ENCODE results near the gene P2RY13. TPM values are rescaled to one million over a fixed set of nuclear protein-coding genes. Genes with fewer than 3 reads are reported as not detected.

P2RY13 gene
- total and polyA plus RNA-seq, 2 donors: 2.2 to 4.8 TPM

DNA sequence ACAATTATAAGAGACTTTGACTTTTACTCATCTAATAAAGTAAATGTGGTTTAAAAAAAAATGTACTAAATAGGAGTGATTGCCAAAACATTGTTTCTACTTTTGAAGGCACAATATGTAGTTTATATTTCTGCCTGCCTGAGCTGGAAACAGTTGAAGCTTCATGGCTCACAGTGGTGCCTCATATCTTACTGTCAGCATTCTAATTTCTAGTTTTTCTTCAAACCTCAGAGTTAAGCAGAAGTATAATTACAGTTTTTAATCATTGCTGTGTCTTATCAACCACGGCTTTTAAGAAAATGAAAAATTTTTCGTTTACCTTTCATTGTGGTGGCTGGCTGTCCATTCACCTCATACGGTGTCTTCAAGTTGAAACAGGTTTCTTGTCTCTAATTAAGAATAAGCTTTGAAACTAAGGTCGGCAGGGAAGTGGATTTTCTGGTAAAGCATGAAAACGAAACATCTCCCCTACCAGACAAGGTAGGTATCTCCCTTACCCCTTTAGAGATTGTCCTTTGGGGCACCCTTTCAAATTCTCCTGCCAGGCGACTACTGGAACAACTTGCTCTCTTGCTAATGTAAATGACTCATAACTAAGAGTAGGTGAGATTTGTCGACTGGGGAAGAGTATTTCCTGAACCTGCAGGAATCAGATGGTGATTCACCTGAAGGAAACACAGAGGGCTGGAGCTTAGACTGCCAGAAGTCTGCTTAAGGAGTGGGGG is 12.9 kb downstream of the P2RY13 start, which contains the start of gene GPR87:
GPR87 (minus strand) TSS at position 554 of the 725 bp plus-strand sequence. CDS start 16,720 bp downstream, outside the sequence.
- Histone ChIP-seq H3K36me3 (ENCODE audit: control insufficient read depth in 2 of 2, insufficient read depth in 2 of 2, low read length in 1 of 2) (no peaks in the 10 kb centered on the region), H3K27me3 (ENCODE audit: control insufficient read depth in 2 of 2, insufficient read depth in 1 of 2, low read length in 1 of 2) (no peaks in the 10 kb centered on the region), H3K27ac (ENCODE audit: low read depth in 1 of 2, low read length in 1 of 2) (peak within 1 kb of the TSS in 1 of 2 donors; percentile 67), H3K9me3 (ENCODE audit: control insufficient read depth in 2 of 2, insufficient read depth in 1 of 2, low read length in 1 of 2) (no peaks in the 10 kb centered on the region), H3K4me1 (ENCODE audit: control insufficient read depth in 2 of 2, insufficient read depth in 2 of 2, low read length in 2 of 2) (no peaks in the 10 kb centered on the region), H3K4me3 (ENCODE audit: low read length in 2 of 2) (no peak within 1 kb of the TSS)
- WGBS: 84% methylated on average over 7 of the region's 7 CpGs
- no peak for DNase-seq (ENCODE audit: low read depth in 6 of 9, low spot score in 9 of 9)

DNA sequence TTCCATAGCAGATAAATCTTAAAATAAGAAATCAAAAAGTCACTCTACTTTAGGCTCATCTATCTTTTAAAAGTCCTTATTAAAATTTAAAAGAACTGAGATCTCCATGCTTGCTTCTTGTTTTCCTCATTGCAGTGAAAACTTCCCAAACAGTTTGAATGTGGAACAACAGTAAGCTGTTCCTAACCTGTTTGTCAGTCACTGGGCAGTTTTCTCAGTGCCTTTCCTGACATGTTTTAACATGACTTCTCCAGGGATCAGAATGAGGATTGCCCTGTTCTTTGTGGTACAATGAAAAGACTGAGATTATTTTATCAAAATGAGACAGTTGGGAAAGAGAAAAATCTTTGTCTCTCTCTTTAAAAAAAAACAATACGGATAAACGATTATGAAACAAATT is 13.5 kb downstream of the P2RY13 start:
- no peaks in the 10 kb centered on the region for H3K36me3 ChIP-seq (ENCODE audit: control insufficient read depth in 2 of 2, insufficient read depth in 2 of 2, low read length in 1 of 2)
- WGBS: 91% methylated on average over 2 of the region's 2 CpGs
- peak overlapping the region in 1 of 2 donors; percentile 67 for H3K27ac ChIP-seq (ENCODE audit: low read depth in 1 of 2, low read length in 1 of 2)
- no peak for DNase-seq (ENCODE audit: low read depth in 6 of 9, low spot score in 9 of 9)
- H3K27me3 ChIP-seq (ENCODE audit: control insufficient read depth in 2 of 2, insufficient read depth in 1 of 2, low read length in 1 of 2): no peaks in the 10 kb centered on the region
- H3K4me3 ChIP-seq (ENCODE audit: low read length in 2 of 2): no peak overlapping the region
- H3K9me3 ChIP-seq (ENCODE audit: control insufficient read depth in 2 of 2, insufficient read depth in 1 of 2, low read length in 1 of 2): no peaks in the 10 kb centered on the region
- H3K4me1 ChIP-seq (ENCODE audit: control insufficient read depth in 2 of 2, insufficient read depth in 2 of 2, low read length in 2 of 2): no peaks in the 10 kb centered on the region

DNA sequence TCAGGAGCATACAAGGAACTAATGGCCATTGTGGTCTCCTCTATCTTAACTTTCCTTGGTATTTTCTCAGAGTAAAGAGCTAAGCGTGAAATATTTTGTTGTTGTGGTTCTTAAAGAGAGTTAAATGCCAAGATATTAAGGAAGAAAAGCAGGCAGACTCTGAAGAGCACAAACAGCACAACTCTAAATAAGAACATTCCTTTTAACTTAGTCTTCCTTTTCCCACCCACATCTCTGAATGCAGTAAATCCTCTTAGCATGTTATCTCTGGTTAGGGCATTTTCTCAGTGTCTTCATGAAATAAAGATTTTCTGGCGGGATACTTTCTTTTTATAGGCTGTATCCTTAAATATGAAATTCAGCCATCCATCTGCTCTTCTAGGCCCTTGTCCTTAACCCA is 14.2 kb downstream of the P2RY13 start:
- Histone ChIP-seq H3K9me3 (ENCODE audit: control insufficient read depth in 2 of 2, insufficient read depth in 1 of 2, low read length in 1 of 2) (no peaks in the 10 kb centered on the region), H3K4me1 (ENCODE audit: control insufficient read depth in 2 of 2, insufficient read depth in 2 of 2, low read length in 2 of 2) (no peaks in the 10 kb centered on the region), H3K27me3 (ENCODE audit: control insufficient read depth in 2 of 2, insufficient read depth in 1 of 2, low read length in 1 of 2) (no peaks in the 10 kb centered on the region), H3K36me3 (ENCODE audit: control insufficient read depth in 2 of 2, insufficient read depth in 2 of 2, low read length in 1 of 2) (no peaks in the 10 kb centered on the region), H3K4me3 (ENCODE audit: low read length in 2 of 2) (no peak overlapping the region), H3K27ac (ENCODE audit: low read depth in 1 of 2, low read length in 1 of 2) (no peak overlapping the region)
- DNase-seq (ENCODE audit: low read depth in 6 of 9, low spot score in 9 of 9): no peak
- over 99% methylated on average over 2 of the region's 2 CpGs for WGBS

DNA sequence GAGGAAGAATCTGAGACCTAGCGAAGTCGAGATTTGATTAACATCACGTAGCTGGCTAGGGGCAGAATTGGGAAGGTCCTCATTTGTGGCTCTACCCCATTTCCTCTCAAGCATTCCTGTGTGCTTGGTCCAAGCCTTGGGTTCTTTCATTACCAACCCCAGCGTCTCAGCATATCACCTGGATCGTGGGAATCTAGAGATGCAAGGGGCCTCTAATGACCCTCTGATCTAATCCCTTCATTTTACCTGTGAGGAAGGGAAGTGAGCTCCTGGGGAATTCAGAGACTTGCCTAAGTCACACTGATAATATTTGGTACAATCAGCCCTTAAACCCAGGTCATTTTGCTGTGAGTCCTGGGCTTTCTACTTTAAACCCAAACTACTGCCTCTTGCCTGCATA is 14.8 kb downstream of the P2RY13 start:
- 99% methylated on average over 5 of the region's 5 CpGs for WGBS
- Histone ChIP-seq H3K36me3 (ENCODE audit: control insufficient read depth in 2 of 2, insufficient read depth in 2 of 2, low read length in 1 of 2) (no peaks in the 10 kb centered on the region), H3K4me3 (ENCODE audit: low read length in 2 of 2) (no peak overlapping the region), H3K27me3 (ENCODE audit: control insufficient read depth in 2 of 2, insufficient read depth in 1 of 2, low read length in 1 of 2) (no peaks in the 10 kb centered on the region), H3K9me3 (ENCODE audit: control insufficient read depth in 2 of 2, insufficient read depth in 1 of 2, low read length in 1 of 2) (no peaks in the 10 kb centered on the region), H3K4me1 (ENCODE audit: control insufficient read depth in 2 of 2, insufficient read depth in 2 of 2, low read length in 2 of 2) (no peaks in the 10 kb centered on the region), H3K27ac (ENCODE audit: low read depth in 1 of 2, low read length in 1 of 2) (no peak overlapping the region)
- no peak for DNase-seq (ENCODE audit: low read depth in 6 of 9, low spot score in 9 of 9)

DNA sequence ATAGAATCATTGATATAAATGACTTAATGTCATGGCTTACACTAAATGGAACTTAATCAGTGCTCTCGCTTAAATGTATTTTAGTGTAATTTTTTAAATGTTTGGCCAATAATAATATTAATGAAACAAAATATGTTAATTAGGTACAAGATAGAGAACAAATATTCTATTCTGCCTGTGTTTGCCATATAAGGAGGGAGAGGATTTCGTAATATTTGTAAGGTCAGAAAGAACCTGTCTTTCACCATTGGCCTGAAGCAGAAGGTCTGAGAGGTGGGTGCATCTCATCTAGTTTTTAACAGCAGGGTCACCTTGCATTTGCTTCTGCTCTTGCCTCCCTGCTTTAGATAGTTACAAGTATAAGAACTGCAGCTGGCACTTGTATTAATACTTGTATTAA is 15.2 kb downstream of the P2RY13 start:
- Histone ChIP-seq H3K9me3 (ENCODE audit: control insufficient read depth in 2 of 2, insufficient read depth in 1 of 2, low read length in 1 of 2) (no peaks in the 10 kb centered on the region), H3K4me3 (ENCODE audit: low read length in 2 of 2) (no peak overlapping the region), H3K27me3 (ENCODE audit: control insufficient read depth in 2 of 2, insufficient read depth in 1 of 2, low read length in 1 of 2) (no peaks in the 10 kb centered on the region), H3K27ac (ENCODE audit: low read depth in 1 of 2, low read length in 1 of 2) (no peak overlapping the region), H3K4me1 (ENCODE audit: control insufficient read depth in 2 of 2, insufficient read depth in 2 of 2, low read length in 2 of 2) (no peaks in the 10 kb centered on the region), H3K36me3 (ENCODE audit: control insufficient read depth in 2 of 2, insufficient read depth in 2 of 2, low read length in 1 of 2) (no peaks in the 10 kb centered on the region)
- WGBS: 73% methylated on average over 2 of the region's 2 CpGs
- DNase-seq (ENCODE audit: low read depth in 6 of 9, low spot score in 9 of 9): no peak

DNA sequence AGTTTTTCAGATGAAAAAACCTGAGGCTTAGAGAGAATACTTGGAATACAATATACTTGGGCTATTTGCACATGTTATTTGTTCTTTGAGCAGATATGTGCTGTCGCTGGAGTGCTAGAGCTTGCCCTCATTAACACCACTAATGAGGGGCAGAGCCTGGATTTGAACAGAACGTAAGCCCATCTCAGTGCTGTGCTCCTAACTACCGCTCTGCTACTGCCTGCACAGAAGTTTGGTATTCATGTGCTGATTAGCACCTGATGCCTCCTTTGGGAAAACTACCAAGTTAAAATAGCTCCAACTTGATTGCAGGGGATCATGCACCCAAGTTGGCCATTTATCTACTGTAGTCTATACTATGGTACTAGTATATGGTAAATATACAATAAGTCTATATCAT is 16.4 kb downstream of the P2RY13 start:
- H3K27ac ChIP-seq (ENCODE audit: low read depth in 1 of 2, low read length in 1 of 2): no peak overlapping the region
- H3K4me3 ChIP-seq (ENCODE audit: low read length in 2 of 2): no peak overlapping the region
- no peaks in the 10 kb centered on the region for H3K9me3 ChIP-seq (ENCODE audit: control insufficient read depth in 2 of 2, insufficient read depth in 1 of 2, low read length in 1 of 2)
- no peaks in the 10 kb centered on the region for H3K36me3 ChIP-seq (ENCODE audit: control insufficient read depth in 2 of 2, insufficient read depth in 2 of 2, low read length in 1 of 2)
- 99% methylated on average over 3 of the region's 3 CpGs for WGBS
- no peaks in the 10 kb centered on the region for H3K27me3 ChIP-seq (ENCODE audit: control insufficient read depth in 2 of 2, insufficient read depth in 1 of 2, low read length in 1 of 2)
- no peak for DNase-seq (ENCODE audit: low read depth in 6 of 9, low spot score in 9 of 9)
- no peaks in the 10 kb centered on the region for H3K4me1 ChIP-seq (ENCODE audit: control insufficient read depth in 2 of 2, insufficient read depth in 2 of 2, low read length in 2 of 2)

DNA sequence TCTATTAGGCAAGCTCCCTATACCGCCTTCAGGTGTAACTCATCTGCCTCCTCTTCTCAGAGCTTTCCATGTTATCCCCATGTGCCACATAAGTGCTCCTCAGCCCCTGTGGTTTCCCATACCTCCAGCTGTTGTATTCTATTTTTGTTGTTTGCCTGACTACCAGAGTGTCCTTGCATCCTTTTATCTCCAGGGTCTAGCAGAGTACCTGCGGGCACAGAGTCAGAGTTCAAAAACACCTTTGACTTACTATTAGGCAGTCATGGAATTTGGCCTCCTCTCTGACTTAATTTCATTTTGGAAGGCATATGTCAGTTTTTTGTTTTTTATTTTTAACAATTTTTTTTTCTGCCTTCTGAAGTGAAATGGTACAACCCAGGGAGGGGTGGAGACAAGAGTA is 19.8 kb downstream of the P2RY13 start:
- Histone ChIP-seq H3K27me3 (ENCODE audit: control insufficient read depth in 2 of 2, insufficient read depth in 1 of 2, low read length in 1 of 2) (no peaks in the 10 kb centered on the region), H3K27ac (ENCODE audit: low read depth in 1 of 2, low read length in 1 of 2) (no peak overlapping the region), H3K9me3 (ENCODE audit: control insufficient read depth in 2 of 2, insufficient read depth in 1 of 2, low read length in 1 of 2) (no peaks in the 10 kb centered on the region), H3K36me3 (ENCODE audit: control insufficient read depth in 2 of 2, insufficient read depth in 2 of 2, low read length in 1 of 2) (no peaks in the 10 kb centered on the region), H3K4me1 (ENCODE audit: control insufficient read depth in 2 of 2, insufficient read depth in 2 of 2, low read length in 2 of 2) (peaks cover 0 to 7% of the 10 kb centered on the region in 2 donors), H3K4me3 (ENCODE audit: low read length in 2 of 2) (no peak overlapping the region)
- DNase-seq (ENCODE audit: low read depth in 6 of 9, low spot score in 9 of 9): no peak
- 97% methylated on average over 2 of the region's 2 CpGs for WGBS

DNA sequence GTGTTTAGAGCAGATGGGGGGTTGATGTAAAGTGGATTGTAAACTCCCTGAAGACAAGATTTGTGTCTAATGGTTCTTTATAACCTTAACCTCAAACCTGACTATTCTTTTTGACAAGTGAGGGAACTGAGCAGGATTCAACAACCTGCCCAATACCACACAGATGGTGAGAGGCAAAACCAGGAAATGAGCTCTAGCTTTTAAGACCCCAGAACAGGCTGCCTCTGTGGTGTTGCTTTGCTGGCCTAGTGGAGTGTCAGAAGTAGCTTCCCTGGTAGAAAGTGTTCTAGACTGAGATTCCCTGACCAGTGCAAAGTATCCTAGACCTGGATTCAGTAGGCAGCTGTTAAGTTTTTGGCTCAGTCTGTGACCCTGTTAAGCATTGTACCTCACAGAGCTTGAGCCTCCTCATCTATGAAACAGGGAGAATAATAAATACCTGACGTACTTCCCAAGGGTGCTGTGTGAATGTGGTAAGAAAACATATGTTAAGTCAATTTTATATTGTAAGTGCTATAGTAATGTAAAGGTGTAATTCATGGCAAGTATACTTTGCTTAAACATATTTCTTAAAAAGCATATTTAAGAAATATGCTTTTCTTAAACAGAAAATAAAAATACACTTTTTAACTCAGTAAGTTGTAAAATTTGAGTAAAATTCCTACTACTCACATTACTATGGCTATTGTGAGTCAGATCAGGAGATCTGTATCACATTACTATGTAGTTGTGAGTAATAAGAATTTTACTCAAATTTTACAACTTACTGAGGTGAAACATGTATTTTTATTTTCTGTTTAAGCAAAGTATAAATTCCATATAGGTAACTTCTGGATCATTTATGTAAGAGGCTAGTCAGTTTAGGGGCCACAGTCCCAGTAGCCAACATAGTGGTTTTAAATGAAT is 21.5 kb downstream of the P2RY13 start:
- no peaks in the 10 kb centered on the region for H3K36me3 ChIP-seq (ENCODE audit: control insufficient read depth in 2 of 2, insufficient read depth in 2 of 2, low read length in 1 of 2)
- H3K4me1 ChIP-seq (ENCODE audit: control insufficient read depth in 2 of 2, insufficient read depth in 2 of 2, low read length in 2 of 2): peaks cover 0 to 7% of the 10 kb centered on the region in 2 donors
- DNase-seq (ENCODE audit: low read depth in 6 of 9, low spot score in 9 of 9): peak in 1 of 9 donors; percentile 19
- H3K9me3 ChIP-seq (ENCODE audit: control insufficient read depth in 2 of 2, insufficient read depth in 1 of 2, low read length in 1 of 2): no peaks in the 10 kb centered on the region
- H3K27me3 ChIP-seq (ENCODE audit: control insufficient read depth in 2 of 2, insufficient read depth in 1 of 2, low read length in 1 of 2): no peaks in the 10 kb centered on the region
- WGBS: 100% methylated on average over 1 of the region's 1 CpG
- H3K27ac ChIP-seq (ENCODE audit: low read depth in 1 of 2, low read length in 1 of 2): no peak overlapping the region
- H3K4me3 ChIP-seq (ENCODE audit: low read length in 2 of 2): no peak overlapping the region

DNA sequence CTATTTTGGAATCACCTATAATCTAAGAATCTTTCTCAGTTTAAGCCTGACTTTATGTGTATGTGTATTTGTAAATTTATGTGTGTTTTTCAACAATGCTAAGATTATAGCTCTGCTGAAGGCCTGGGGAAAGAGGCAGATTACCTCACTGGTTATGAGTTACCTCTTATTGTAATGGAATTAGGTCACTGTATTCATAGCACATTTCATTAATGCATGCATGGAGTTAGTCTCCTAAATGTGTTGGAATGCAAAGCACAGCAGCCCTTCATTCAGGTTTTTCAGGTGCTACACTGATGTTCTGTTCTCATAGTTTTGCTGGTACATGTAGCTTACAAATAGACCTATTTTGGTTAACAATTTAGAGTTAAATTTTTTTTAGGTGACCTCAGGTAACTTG is 22.2 kb downstream of the P2RY13 start:
- Histone ChIP-seq H3K36me3 (ENCODE audit: control insufficient read depth in 2 of 2, insufficient read depth in 2 of 2, low read length in 1 of 2) (no peaks in the 10 kb centered on the region), H3K4me1 (ENCODE audit: control insufficient read depth in 2 of 2, insufficient read depth in 2 of 2, low read length in 2 of 2) (peaks cover 0 to 7% of the 10 kb centered on the region in 2 donors), H3K27me3 (ENCODE audit: control insufficient read depth in 2 of 2, insufficient read depth in 1 of 2, low read length in 1 of 2) (no peaks in the 10 kb centered on the region), H3K4me3 (ENCODE audit: low read length in 2 of 2) (no peak overlapping the region), H3K9me3 (ENCODE audit: control insufficient read depth in 2 of 2, insufficient read depth in 1 of 2, low read length in 1 of 2) (no peaks in the 10 kb centered on the region), H3K27ac (ENCODE audit: low read depth in 1 of 2, low read length in 1 of 2) (no peak overlapping the region)
- no peak for DNase-seq (ENCODE audit: low read depth in 6 of 9, low spot score in 9 of 9)
